NCI-H2081 (cell line): Measurements from ENCODE around the gene KLHL6.
A peak's percentile ranks its signal among the peaks of the same experiment; 100 is the strongest.

Experiments
- DNase-seq, 2 experiments: peaks; one replicate each; lab custom pipeline; 2025; lab: John Stamatoyannopoulos, UW

Gene KLHL6

GRCh38 chr3:183564046-183564445, 8.5 kb upstream of the KLHL6 start:
- no peak for DNase-seq

- DNase-seq = peak; percentile 81 to 88
Observed at GRCh38 chr3:183563536-183563874, 8.0 kb upstream of the KLHL6 start.

GRCh38 chr3:183560607-183561006, 5.1 kb upstream of the KLHL6 start:
- DNase-seq = peak in 1 of 2 experiments; percentile 35

GRCh38 chr3:183558495-183558894, 3.0 kb upstream of the KLHL6 start:
- DNase-seq = no peak

- DNase-seq = no peak
Observed at GRCh38 chr3:183556722-183557121, 1.2 kb upstream of the KLHL6 start.

- no peak for DNase-seq
Observed at GRCh38 chr3:183554377-183554776, 1.1 kb downstream of the KLHL6 start.

GRCh38 chr3:183553334-183554026, 2.0 kb downstream of the KLHL6 start:
- no peak for DNase-seq

- no peak for DNase-seq
Observed at GRCh38 chr3:183551930-183552329, 3.6 kb downstream of the KLHL6 start.

- DNase-seq = no peak
Observed at GRCh38 chr3:183548262-183548769, 7.2 kb downstream of the KLHL6 start.

GRCh38 chr3:183546625-183547024, 8.9 kb downstream of the KLHL6 start:
- no peak for DNase-seq

- no peak for DNase-seq
Observed at GRCh38 chr3:183545708-183546107, 9.8 kb downstream of the KLHL6 start.

- DNase-seq = no peak
Observed at GRCh38 chr3:183542355-183542754, 13.2 kb downstream of the KLHL6 start.

GRCh38 chr3:183541738-183542137, 13.8 kb downstream of the KLHL6 start:
- DNase-seq = no peak

- DNase-seq = no peak
Observed at GRCh38 chr3:183541235-183541655, 14.3 kb downstream of the KLHL6 start.

GRCh38 chr3:183540501-183541234, 14.8 kb downstream of the KLHL6 start:
- no peak for DNase-seq

- no peak for DNase-seq
Observed at GRCh38 chr3:183539811-183540210, 15.7 kb downstream of the KLHL6 start.

- no peak for DNase-seq
Observed at GRCh38 chr3:183538486-183538885, 17.0 kb downstream of the KLHL6 start.

GRCh38 chr3:183537295-183537730, 18.2 kb downstream of the KLHL6 start:
- no peak for DNase-seq

- no peak for DNase-seq
Observed at GRCh38 chr3:183536238-183536880, 19.1 kb downstream of the KLHL6 start.

GRCh38 chr3:183534249-183534648, 21.3 kb downstream of the KLHL6 start:
- no peak for DNase-seq

- DNase-seq = no peak
Observed at GRCh38 chr3:183533412-183534132, 21.9 kb downstream of the KLHL6 start.
